Stomach (tissue), 9 donors: ENCODE measurements around the gene ALX4. TPM values are rescaled to one million over a fixed set of nuclear protein-coding genes. Genes with fewer than 3 reads are reported as not detected.

Experiments
- DNase-seq, 2 donors: peaks; one replicate each; pipeline versions ENCODE4 v3.0.0 to v3.0.0-alpha.2; 2013 to 2019
- H3K27ac ChIP-seq, 5 donors: fragments of 200-600 bp in 4 of 5; sonication (generic) in 4 of 5; one replicate each; pipeline ENCODE4 v1.5.1; 2013 to 2019; ENCODE audit warnings: mild to moderate bottlenecking in 1 of 5, moderate library complexity in 1 of 5
- H3K27me3 ChIP-seq, 3 donors: fragments of 200-600 bp; sonication (generic); one replicate each; pipeline ENCODE4 v1.5.1; 2017 to 2019; ENCODE audit warnings: mixed run types in 1 of 3
- H3K36me3 ChIP-seq, 4 donors: fragments of 200-600 bp; sonication (generic); 1 replicate in 3 of 4; 2 replicates in 1 of 4; pipeline ENCODE4 v1.5.1; 2016 to 2019
- H3K4me1 ChIP-seq, 4 donors: fragments of 200-600 bp; sonication (generic); one replicate each; pipeline ENCODE4 v1.5.1; 2016 to 2019
- H3K4me3 ChIP-seq, 4 donors: fragments of 200-600 bp; sonication (generic) in 3 of 4; one replicate each; pipeline ENCODE4 v1.5.1; 2016 to 2019; ENCODE audit warnings: mild to moderate bottlenecking in 1 of 4
- H3K9me3 ChIP-seq, 4 donors: fragments of 200-600 bp; sonication (generic); one replicate each; pipeline ENCODE4 v1.5.1; 2016 to 2019
- EP300 ChIP-seq: sonication (generic); formaldehyde crosslinking; IDR thresholded peaks from one replicate; pipeline ENCODE4 v1.6.1; 2017; ENCODE audit warnings: antibody characterized with exemption
- POLR2A ChIP-seq, 4 donors: fragments of 450-650 bp; IDR thresholded peaks; one replicate each; pipeline ENCODE4 v1.6.1; 2016; ENCODE audit warnings: antibody characterized with exemption in 4 of 4, control low read depth in 2 of 4, mild to moderate bottlenecking in 1 of 4, moderate library complexity in 1 of 4
- POLR2AphosphoS5 ChIP-seq, 3 donors: sonication (generic); formaldehyde crosslinking; IDR thresholded peaks; one replicate each; pipeline ENCODE4 v1.6.1; 2016; ENCODE audit warnings: antibody characterized with exemption in 3 of 3
- WGBS, 5 donors: extraction: QIAGEN DNeasy Blood & Tissue Kit in 3 of 5; methylation state at CpG; one replicate each; pipeline versions ENCODE4 v1.1.5 to v1.1.7; 2013 to 2018; 5-methylcytosine and 5-hydroxymethylcytosine counted together
- intact Hi-C: fragments of 100-400 bp; cut with DNase I; formaldehyde crosslinking; loops from one replicate; pipeline ENCODE4 v1.15.1; 2023; ENCODE audit warnings: low total_unique reads
- polyA plus RNA-seq, 3 donors: library from polyadenylated mRNA; stranded (reverse); fragments of 200-250 nt; gene quantifications; one replicate each; pipeline ENCODE4 v1.2.3, GENCODE V29; 2013
- total RNA-seq, 5 donors: library from RNA; depleted of rRNA; stranded (reverse); fragments of >200 nt; gene quantifications; one replicate each; pipeline versions ENCODE4 v1.1.0 to v1.2.3, GENCODE V29; 2014 to 2016
- TF ChIP-seq, protein P1 (sequence below), 7 experiments: fragments of 450-650 bp in 4 of 7; fragments of 200-600 bp in 3 of 7; sonication (generic) in 3 of 7; IDR thresholded peaks; one replicate each; pipeline ENCODE4 v1.5.1; 2016 to 2019; ENCODE audit warnings: antibody characterized with exemption in 7 of 7, control low read depth in 2 of 7, mild to moderate bottlenecking in 1 of 7
- donor health status: healthy with polysubstance abuse.
- donor health status: Bipolar disorder and iron deficiency.
- donor health status: healthy.

ALX4 gene
- total and polyA plus RNA-seq, 8 donors, result not detected

DNA sequence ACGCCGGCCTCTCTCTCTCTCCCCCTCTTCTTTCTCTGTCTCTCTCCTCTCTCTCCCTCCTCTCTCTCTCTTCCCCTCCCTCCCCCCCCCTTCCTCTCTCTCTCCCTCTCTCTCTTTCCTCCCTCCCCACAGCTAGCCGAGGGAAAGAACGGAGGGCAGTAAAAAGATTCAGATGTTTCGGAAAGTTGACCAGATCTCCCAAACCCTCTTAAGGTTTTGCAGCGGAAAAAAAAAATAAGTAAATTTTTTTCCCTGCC lies 195 bp upstream of the ALX4 start:
- Histone ChIP-seq H3K27ac (no peak overlapping the region), H3K9me3 (no peaks in the 10 kb centered on the region), H3K4me1 (peaks cover 26 to 46% (median 34%) of the 10 kb centered on the region in 4 donors), H3K36me3 (no peaks in the 10 kb centered on the region), H3K27me3 (peaks cover 51 to 100% (median 100%) of the 10 kb centered on the region in 3 donors), H3K4me3 (peak overlapping the region; percentile 7 to 50 (median 31))
- TF ChIP-seq, protein P1, sequence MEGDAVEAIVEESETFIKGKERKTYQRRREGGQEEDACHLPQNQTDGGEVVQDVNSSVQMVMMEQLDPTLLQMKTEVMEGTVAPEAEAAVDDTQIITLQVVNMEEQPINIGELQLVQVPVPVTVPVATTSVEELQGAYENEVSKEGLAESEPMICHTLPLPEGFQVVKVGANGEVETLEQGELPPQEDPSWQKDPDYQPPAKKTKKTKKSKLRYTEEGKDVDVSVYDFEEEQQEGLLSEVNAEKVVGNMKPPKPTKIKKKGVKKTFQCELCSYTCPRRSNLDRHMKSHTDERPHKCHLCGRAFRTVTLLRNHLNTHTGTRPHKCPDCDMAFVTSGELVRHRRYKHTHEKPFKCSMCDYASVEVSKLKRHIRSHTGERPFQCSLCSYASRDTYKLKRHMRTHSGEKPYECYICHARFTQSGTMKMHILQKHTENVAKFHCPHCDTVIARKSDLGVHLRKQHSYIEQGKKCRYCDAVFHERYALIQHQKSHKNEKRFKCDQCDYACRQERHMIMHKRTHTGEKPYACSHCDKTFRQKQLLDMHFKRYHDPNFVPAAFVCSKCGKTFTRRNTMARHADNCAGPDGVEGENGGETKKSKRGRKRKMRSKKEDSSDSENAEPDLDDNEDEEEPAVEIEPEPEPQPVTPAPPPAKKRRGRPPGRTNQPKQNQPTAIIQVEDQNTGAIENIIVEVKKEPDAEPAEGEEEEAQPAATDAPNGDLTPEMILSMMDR (IDR thresholded peaks at IDR 0.05), result no peak
- TF ChIP-seq POLR2A (IDR thresholded peaks at IDR 0.05) (no peak), POLR2AphosphoS5 (IDR thresholded peaks at IDR 0.05) (no peak), EP300 (no peak)
- 4 to 8% (median 4%) methylated on average over 6 of the region's 6 CpGs for WGBS, 5 donors
- no peak for DNase-seq
- intact Hi-C loops, result no loop called here

DNA sequence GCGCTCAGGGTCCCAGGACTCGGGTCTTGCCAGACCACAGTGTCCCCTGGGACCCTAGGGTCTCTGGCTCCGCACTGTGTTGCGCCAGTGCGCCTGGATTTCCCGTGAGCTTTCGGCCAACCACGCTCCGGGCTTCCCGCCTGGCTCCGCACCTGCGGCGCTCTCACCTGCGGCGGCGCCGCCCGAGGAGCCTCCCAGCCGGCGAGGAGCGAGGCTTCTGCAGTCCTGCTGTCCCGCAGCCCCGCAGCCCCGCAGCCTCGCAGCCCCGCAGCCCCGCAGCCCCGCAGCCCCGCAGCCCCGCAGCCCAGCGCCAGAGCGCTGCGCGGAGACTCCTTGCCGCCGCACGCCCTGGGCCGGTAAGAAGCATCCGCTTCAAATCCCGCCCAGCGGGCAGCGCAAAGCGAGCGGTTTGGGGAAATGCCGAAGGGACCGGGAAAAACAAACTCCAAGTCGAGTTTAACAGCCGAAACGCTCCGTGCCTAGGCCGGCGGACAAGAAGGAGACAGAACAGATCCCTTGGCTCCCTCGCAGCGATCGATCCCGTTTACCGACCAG lies 939 bp downstream of the ALX4 start:
- no peaks in the 10 kb centered on the region for H3K36me3 ChIP-seq
- peaks cover 54 to 100% (median 100%) of the 10 kb centered on the region in 3 donors for H3K27me3 ChIP-seq
- no peak for DNase-seq
- 2 to 15% (median 8%) methylated on average over 4 to 57 of the region's 57 CpGs for WGBS, 5 donors
- no peak for TF ChIP-seq EP300
- TF ChIP-seq, protein P1 (IDR thresholded peaks at IDR 0.05), result no peak
- no peak for TF ChIP-seq POLR2A (IDR thresholded peaks at IDR 0.05)
- peaks cover 37 to 57% (median 45%) of the 10 kb centered on the region in 4 donors for H3K4me1 ChIP-seq
- intact Hi-C loops, result no loop called here
- H3K9me3 ChIP-seq, result no peaks in the 10 kb centered on the region
- peak overlapping the region; percentile 7 to 50 (median 31) for H3K4me3 ChIP-seq
- no peak overlapping the region for H3K27ac ChIP-seq

DNA sequence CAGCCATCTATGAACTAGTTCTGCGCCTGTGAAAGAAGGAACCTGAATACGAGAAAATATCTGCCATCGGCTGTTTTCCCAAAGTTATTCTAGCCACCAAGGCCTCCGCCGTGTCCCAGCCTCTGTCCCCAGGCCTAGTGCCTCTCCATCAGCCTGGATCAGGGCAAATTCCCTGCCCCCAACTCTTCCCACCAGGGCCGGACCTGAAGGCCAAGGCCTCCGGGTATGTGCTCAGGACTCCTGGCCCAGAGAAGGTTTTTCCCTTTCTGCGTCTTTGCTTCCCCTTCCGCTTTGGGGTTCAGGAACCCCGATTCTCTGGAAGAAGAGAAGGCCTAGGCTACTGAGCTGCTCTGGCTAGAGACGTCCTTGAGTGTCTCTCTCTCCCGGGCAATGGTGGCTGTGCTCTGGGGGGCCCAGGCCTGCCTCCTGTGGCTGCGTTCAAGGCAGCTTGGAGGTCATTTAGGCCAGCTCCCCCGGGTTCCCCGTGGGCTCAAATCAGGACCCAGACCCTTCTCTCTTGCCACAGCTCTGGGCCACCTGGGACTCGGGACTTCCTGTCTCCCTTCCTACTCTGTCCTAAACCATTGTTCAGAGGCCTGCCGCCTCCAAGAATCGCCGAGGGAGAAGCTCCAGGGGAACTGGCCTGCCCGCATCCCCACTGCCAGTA lies 1.6 kb downstream of the ALX4 start:
- no peak overlapping the region for H3K4me3 ChIP-seq
- intact Hi-C loops, result no loop called here
- H3K27me3 ChIP-seq, result peaks cover 60 to 100% (median 100%) of the 10 kb centered on the region in 3 donors
- peaks cover 37 to 62% (median 48%) of the 10 kb centered on the region in 4 donors for H3K4me1 ChIP-seq
- 66 to 76% (median 71%) methylated on average over 16 to 20 of the region's 20 CpGs for WGBS, 5 donors
- H3K36me3 ChIP-seq, result no peaks in the 10 kb centered on the region
- DNase-seq, result no peak
- no peaks in the 10 kb centered on the region for H3K9me3 ChIP-seq
- H3K27ac ChIP-seq, result no peak overlapping the region
- TF ChIP-seq, protein P1 (IDR thresholded peaks at IDR 0.05), result no peak
- no peak for TF ChIP-seq POLR2AphosphoS5 (IDR thresholded peaks at IDR 0.05)
- TF ChIP-seq POLR2A (IDR thresholded peaks at IDR 0.05), result no peak
- no peak for TF ChIP-seq EP300

DNA sequence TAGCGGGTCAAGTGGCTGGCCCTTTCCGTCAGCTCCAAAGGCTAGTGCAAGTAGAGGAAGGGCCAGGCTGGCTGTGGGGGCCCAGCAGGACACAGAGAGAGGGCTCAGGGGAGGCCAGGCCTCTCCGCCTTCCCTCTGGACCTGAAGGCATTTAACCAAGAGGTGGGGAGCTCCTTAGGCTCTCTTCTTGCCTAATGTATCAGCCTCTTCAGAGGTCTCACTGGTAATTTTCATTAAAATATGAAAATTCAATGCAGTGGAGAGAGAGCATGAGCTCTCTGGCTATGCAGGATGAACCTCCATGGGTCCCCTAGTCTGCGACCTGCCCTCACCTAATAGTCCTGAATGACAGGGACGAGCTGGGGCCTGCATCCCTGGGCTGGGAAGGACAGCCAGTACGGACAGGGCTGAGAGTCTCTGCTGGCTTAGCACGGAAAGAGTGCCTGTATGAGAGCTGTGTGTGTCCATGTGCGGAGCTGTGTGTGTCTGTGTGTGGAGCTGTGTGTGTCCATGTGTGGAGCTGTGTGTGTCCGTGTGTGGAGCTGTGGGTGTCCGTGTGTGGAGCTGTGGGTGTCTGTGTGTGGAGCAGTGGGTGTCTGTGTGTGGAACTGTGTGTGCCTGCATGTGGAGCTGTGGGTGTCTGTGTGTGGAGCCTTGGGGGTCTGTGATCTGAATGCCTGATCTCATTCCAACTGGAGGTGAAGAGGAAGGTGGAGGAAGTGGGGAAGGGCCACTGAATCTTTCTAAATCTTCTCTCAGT lies 2.4 kb downstream of the ALX4 start:
- DNase-seq, result no peak
- Histone ChIP-seq H3K27me3 (peaks cover 64 to 100% (median 100%) of the 10 kb centered on the region in 3 donors), H3K36me3 (no peaks in the 10 kb centered on the region), H3K4me3 (no peak overlapping the region), H3K4me1 (peaks cover 37 to 63% (median 48%) of the 10 kb centered on the region in 4 donors), H3K9me3 (no peaks in the 10 kb centered on the region), H3K27ac (no peak overlapping the region)
- intact Hi-C loops, result no loop called here
- TF ChIP-seq, protein P1 (IDR thresholded peaks at IDR 0.05), result no peak
- no peak for TF ChIP-seq POLR2AphosphoS5 (IDR thresholded peaks at IDR 0.05)
- TF ChIP-seq POLR2A (IDR thresholded peaks at IDR 0.05), result no peak
- no peak for TF ChIP-seq EP300
- 92 to 96% (median 94%) methylated on average over 10 of the region's 10 CpGs for WGBS, 5 donors
